H4 (cell line): Measurements from ENCODE around the gene SPIRE1. TPM values are rescaled to one million over a fixed set of nuclear protein-coding genes. Genes with fewer than 3 reads are reported as not detected.
"Not testable (repeated sequence)": the region's sequence is repeated elsewhere in the genome, so short reads cannot be mapped to it uniquely, and the experiment has no call there.

Experiments
- DNase-seq: peaks from one replicate; pipeline ENCODE4 v3.0.0-alpha.2; 2015; ENCODE audit warnings: low spot score
- total RNA-seq: library from RNA; depleted of rRNA; stranded (reverse); fragments of >200 nt; shearing (Covaris generic); gene quantifications from 2 replicates; pipeline ENCODE4 v1.2.3, GENCODE V29; 2014

The SPIRE1 gene
- total RNA-seq, 1 experiment from 2014 or later, result 8.9 TPM

DNA sequence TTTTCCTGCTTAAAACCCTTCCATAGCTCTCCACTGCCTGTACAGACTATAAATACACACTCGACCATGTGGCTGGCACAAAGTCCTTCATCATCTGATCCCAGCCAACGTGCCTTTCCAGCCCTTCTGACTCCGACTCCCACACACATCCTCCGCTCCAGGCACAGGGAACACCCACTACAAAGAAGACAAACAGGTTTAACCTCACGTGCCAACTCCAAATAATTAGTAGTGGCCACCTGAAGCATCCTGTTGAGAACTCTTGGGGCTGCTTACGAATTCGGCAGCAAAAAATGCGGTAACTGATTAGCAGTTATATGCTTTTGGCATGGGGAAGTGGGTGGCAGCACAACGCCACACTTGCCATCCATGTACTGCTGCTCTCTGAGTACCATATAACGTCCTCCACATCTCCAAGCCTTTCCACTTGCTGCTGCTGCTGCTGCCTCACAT lies 12.1 kb downstream of the SPIRE1 start:
- DNase-seq, result no peak

DNA sequence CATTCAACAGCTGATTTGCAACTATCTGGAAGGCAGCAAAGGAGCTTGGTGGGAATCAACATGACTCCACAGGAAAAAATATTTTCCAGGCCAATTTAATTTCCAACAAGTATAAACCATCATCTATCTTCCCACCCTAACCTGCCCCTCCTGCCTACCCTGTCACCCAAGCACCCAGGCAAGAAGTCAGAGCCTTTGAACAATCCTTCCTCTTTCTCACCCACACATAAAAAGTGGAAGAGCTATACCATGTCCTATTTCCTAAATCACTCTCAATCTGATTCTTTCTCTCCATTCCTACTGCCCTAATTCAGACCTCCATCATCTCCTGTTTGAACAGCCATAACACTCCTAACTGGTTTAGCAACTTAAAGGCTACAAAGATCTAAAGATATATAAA lies 12.7 kb downstream of the SPIRE1 start:
- no peak for DNase-seq

DNA sequence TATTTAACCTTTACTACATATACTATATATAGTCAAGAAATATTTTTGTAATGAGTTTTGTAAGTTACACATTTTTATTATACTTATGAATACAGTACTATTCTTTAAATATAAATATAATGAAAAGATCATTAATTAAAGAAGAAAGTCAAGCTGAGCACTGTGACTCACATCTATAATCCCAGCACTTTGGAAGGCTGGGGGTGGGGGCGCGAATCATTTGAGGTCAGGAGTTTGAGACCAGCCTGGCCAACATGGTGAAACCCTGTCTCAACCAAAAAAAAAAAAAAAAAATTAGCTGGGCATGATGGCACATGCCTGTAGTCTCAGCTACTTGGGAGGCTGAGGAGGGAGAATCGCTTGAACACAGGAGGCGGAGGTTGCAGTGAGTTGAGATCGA lies 14.2 kb downstream of the SPIRE1 start:
- DNase-seq, result not testable (repeated sequence)

DNA sequence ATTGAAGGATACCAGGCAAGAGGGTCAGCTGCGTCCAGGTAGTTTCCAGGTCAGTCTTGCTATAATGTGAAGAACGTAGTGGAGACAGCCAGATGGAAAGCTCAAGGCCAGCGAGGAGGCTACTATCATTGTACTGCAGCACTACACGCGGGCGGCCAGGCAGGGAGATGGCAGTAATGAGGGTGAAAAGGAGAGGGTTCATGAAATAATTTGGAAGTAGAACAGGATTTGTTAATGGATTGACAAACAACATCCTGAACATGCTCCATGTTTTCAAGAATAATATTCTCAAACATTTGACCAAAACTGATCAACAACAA lies 17.1 kb downstream of the SPIRE1 start:
- no peak for DNase-seq

DNA sequence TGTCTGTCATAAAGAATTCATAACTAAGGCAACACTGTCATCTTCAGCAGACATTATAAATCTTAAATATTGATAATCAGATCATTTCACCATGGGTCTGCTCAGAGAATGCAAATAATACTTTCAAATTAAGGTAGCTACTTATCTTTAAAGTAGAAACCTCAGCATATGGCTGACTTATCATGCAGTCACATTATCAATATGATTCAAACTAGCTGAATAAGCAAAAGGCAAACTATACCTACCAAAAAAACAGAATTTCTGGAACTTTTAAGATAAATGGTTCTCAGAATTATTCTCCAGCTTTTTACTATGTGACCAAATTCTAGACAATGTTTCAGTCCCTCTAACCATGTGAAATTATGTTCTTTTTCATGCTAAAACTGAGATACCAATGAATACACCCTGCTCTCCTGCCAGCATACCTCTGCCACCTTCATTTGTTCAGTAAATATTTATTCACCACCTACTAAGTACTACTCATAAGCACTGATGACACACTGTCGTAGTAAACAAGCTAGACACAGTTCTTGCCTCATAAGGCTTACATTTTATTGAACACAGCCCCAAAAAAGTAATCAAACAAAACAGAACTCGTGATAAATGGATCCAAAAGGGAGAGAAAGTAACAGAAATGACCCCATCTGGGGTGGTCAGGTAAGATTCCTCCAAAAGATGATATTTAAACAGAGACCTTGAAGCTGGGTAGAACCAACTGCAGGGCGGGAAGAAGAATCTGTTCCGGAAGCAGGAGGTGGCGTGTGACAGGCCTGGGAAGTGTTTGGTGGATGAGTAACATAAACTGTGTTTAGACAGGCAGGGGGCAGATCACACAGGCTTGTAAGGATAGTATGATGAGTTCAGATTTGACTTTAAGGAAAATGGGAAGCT lies 17.7 kb downstream of the SPIRE1 start:
- peak; percentile 75 for DNase-seq

- no peak for DNase-seq
These were observed 19.2 kb downstream of the SPIRE1 start for GRCh38 chr18:12638644-12639124.

DNA sequence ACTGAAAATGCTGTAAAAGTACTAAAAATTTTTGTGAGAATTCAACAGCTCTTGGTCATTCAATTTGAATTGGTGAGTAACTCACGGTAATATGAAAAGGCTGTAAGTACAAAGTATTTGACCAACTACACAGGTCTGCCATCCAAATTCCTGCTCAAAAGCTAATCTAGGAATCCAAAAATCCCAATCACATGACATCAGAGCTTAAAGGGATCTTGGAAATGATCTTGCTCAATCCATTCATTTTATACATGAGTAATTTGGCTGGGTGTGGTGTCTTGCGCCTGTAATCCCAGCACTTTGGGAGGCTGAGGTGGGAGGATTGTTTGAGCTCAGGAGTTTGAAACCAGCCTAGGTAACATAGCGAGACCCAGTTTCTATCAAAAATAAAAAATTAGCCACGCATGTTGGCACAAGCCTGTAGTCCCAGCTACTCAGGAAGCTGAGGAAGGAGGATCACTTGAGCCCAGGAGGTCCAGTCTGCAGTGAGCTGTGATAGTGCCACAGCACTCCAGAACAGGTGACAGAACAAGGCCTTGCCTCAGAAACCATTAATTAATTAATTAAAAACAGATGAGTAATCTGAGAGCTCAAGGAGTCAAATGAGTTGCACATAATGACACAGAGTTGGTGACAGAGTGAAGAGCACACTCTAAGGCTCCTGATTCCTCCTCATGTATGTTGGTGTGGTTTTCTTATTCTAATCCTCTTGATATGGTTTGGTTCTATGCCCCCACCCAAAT lies 19.8 kb downstream of the SPIRE1 start:
- DNase-seq, result no peak

DNA sequence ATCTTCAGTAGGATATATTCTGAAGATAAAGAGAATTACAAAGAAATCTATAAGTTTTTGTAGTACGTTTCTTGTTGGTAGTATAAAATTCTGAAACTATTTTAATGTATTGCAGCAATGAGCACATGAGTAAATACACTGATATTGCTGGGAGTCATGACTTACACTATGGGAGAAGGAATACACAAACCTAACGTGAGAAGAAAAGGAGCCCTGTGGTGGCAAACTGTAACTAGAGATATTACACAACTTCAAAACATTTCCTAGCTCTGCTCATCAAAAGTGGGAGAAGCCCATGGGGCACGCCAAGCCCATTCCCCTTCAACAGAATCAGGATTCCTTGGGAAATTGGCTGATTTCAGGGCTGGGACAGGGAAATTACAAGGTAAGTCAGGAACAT lies 20.5 kb downstream of the SPIRE1 start:
- DNase-seq, result no peak

- no peak for DNase-seq
These were observed 26.0 kb downstream of the SPIRE1 start for GRCh38 chr18:12631831-12632477.

- peak; percentile 27 for DNase-seq
These were observed 27.8 kb downstream of the SPIRE1 start for GRCh38 chr18:12630136-12630535.

DNA sequence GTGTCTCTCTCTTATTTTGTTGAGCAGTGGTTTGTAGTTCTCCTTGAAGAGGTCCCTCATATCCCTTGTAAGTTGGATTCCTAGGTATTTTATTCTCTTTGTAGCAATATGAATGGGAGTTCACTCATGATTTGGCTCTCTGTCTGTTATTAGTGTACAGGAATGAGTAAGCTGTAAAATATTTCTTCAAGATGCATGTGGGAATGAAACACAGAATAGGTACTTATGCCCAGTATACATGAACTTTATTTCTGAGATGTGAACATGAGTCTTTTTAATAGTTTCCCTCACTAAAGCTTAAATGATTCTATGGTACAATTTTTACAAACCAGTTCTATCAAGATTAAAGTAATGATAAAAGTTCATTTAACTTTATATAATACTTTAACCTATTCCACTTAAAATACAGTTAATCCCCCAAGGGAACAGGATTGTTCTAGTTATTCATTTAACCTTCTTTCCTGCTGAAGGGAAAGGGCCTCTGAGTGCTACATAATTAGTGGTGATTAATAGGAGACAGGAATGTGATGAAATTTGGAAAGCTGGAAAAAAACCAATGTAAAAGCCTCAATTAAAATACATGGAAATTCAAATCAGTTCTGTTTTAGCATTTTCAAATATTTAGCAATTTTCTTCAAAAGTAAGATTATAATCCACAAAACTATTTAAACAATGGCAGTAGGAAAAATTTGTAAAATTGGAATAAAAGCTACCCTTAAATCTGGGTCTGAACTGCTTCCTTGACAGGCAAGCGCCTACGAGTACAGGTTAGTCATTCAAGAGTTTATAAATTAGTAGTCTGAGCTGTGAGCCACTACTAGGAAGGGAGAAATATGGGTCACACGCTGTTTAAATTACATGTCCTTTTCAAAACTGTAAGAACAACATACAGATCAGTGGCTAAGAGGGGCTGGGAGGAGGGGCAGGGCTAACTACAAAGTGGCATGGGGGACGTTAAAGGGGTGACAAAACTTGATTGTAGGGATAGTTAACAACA lies 28.9 kb downstream of the SPIRE1 start:
- DNase-seq, result peak; percentile 30

DNA sequence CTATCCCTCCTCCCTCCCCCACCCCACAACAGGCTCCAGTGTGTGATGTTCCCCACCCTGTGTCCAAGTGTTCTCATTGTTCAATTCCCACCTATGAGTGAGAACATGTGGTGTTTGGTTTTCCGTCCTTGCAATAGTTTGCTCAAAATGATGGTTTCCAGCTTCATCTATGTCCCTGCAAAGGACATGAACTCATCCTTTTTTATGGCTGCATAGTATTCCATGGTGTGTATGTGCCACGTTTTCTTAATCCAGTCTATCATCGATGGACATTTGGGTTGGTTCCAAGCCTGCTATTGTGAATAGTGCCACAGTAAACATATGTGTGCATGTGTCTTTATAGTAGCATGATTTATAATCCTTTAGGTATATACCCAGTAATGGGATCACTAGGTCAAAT lies 30.7 kb downstream of the SPIRE1 start:
- DNase-seq, result not testable (repeated sequence)

GRCh38 chr18:12625241-12625640 lies 32.7 kb downstream of the SPIRE1 start:
- no peak for DNase-seq

DNA sequence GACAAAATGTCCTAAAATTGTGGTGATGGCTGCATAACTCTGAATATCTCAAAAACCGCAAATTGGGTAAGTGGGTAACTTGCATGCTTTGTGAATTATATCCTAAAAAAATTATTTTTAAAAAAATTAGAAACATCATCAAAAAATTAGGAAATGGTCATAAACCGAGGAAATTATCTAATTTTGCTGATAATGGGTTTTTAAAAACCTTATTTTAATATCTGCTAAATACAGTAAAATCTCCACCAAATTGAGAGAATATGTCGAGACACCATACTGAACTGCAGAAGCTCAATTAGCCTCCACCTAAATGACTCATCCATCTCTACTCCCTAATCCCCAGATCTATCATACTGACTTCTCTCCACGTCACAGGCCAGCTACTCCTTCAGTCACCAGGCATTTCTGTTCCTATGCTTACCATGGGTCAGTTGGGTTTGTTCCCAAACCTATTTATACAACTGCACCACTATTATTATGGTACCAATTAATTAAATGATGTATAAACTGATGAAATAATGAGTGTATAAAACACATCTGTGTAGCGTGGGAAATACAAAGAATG lies 36.1 kb downstream of the SPIRE1 start:
- DNase-seq, result no peak

DNA sequence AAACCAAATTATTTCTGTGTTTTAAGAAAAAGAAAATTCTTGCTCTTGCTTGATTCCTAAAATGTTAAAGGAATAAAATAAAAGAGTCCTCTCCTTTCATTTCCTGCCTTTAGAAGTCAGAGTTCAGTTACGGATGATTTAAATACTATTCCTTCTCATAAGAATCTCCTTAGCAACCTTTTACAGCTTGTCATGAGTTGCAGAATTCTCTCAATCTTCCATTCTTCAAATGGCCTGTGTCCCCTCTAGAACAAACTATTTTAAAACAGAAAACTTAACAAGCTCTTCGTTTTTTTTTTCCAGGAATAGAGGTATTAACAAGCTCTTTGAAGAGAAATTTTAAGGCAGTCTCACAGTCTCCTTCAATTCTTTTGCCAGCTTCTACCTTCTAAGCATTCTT lies 42.2 kb downstream of the SPIRE1 start:
- no peak for DNase-seq

GRCh38 chr18:12608301-12608700 lies 49.6 kb downstream of the SPIRE1 start:
- DNase-seq, result no peak

DNA sequence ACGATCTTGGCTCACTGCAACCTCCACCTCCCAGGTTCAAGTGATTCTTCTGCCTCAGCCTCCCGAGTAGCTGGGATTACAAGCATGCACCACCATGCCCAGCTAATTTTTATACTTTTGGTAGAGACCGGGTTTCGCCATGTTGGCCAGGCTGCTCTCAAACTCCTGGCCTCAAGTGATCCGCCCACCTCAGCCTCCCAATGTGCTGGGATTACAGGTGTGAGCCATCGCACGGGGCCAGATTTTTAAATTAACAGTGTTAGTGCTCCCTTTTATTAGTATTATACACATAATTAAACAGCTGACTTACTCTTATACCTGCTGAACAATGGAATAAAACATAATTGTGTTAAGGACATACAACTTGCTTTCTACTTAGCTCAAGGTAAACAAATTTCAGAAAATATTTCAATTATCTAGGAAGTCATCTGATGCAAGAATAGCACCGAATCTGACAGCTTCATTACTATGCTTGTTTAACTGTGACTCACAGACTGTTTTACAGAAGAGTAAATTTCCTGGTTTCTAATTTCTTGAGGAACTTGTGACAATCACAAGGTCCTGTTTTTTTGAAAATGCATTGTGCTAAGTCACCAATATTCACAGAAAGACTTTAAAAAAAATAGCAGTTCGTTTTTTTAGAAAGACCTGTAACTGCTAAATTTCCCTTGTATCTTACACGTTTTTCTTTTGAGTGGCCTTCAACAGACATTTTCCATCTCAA lies 51.2 kb downstream of the SPIRE1 start:
- peak; percentile 68 for DNase-seq

DNA sequence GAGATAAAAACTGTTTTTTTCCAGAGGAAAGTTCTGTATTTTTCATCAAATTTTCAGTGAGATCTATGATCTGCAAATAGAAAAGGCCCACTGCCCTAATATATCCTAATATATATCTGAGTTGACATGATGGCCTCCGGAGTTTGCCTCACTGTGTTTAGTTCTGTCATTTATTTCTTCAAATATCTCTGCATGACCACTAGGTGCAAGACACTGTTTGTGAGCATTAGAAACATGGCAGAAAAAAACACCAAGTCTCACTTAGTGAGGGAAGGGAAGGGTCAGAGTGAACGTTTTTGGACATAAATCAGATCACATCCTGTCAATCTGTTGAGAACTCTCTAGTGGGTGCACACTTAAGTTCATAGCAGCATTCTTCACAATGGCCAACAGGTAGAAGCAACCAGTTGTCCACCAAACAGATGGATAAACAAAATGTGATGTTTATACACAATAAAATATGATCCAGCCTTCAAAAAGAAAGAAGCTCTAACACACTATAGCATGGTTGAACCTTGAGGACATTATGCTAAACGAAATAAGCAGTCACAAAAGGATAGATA lies 53.4 kb downstream of the SPIRE1 start:
- no peak for DNase-seq

DNA sequence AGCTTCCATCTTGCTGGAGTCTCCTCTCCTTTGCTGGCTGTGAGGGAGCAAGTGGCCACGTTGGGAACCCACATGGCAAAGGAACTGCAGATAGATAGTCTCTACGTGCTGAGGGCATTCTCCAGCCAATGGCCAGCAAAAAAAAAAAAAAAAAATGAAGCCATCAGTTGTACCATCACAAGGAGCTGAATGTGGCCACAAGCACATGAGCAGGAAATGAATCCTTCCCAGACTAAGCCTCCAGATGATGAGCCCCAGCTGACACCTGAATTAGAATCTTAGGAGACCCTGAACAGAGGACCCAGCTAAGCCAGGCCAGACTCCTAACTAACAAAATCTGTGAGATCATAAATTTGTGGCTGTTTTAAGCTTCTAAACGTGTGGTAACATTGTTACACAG lies 57.9 kb downstream of the SPIRE1 start:
- DNase-seq, result no peak

DNA sequence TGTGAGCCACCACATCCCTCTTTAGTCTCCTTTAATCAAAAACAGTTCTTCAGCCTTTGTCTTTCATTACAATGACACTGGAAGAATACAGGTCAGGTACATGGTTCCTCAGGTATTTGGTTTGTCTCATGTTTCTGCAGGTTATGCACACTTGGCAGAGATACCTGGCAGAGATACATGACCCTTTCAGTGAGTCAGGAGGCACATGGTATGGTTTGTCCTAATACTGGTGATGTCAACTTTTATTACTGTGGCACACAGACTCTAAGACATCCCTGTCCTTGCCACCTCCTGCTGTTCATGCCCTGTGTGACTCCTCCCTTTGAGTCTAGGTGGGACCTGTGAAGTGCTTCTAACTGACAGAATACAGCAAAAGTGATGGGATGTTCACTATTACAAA lies 58.4 kb downstream of the SPIRE1 start:
- no peak for DNase-seq
